GM18498 (cell line): ENCODE results near the gene ZSWIM5.
"Not testable (repeated sequence)": the region's sequence is repeated elsewhere in the genome, so short reads cannot be mapped to it uniquely, and the experiment has no call there.

Experiments
- ATAC-seq: cut with Tn5 transposase; IDR thresholded peaks from one replicate; pipeline ENCODE4 v1.9.1; 2021; ENCODE audit warnings: mild to moderate bottlenecking, moderate library complexity; ENCODE audit not compliant: unreplicated experiment

ZSWIM5 gene

GRCh38 chr1:45097944-45098343, 108.5 kb downstream of the ZSWIM5 start:
- no peak for ATAC-seq

GRCh38 chr1:45097079-45097478, 109.3 kb downstream of the ZSWIM5 start:
- ATAC-seq, result no peak

GRCh38 chr1:45095450-45095849, 111.0 kb downstream of the ZSWIM5 start:
- ATAC-seq, result no peak

DNA sequence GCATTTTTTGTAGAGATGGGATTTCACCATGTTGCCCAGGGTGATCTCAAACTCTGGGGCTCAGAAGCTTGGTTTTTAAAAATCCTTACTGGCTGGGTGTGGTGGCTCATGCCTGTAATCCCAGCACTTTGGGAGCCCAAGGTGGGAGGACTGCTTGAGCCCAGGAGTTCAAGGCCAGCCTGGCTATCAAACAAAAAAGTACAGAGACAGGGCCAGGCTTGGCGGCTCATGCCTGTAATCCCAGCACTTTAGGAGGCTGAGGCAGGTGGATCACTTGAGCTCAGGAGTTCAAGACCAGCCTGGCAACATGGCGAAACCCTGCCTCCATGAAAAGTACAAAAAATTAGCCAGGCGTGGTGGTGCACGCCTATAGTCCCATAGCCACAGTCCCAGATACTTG, 112.0 kb downstream of the ZSWIM5 start:
- not testable (repeated sequence) for ATAC-seq

- ATAC-seq, result no peak
Measured at GRCh38 chr1:45093334-45093733, 113.1 kb downstream of the ZSWIM5 start.

- no peak for ATAC-seq
Measured at GRCh38 chr1:45089711-45090110, 116.7 kb downstream of the ZSWIM5 start.

DNA sequence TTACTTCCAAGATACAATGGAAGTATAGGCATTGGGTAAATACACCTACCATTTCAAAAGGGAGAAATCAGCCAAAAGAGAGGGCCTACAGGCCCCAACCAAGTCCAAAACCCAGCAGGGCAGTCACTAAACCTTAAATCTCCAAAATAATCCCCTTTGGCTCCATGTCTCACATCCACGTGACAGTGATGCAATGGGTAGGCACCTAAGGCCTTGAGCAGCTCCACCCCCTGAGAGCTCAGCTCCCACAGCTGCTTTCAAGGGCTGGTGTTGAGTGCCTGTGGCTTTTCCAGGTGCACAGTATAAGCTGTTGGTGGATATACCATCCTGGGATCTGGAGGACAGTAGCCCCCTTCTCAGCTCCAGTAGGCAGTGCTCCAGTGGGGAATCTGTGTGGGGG, 121.8 kb downstream of the ZSWIM5 start:
- no peak for ATAC-seq

GRCh38 chr1:45079533-45079932, 126.9 kb downstream of the ZSWIM5 start:
- ATAC-seq, result no peak

- not testable (repeated sequence) for ATAC-seq
Measured at GRCh38 chr1:45076959-45077358, 129.4 kb downstream of the ZSWIM5 start.

DNA sequence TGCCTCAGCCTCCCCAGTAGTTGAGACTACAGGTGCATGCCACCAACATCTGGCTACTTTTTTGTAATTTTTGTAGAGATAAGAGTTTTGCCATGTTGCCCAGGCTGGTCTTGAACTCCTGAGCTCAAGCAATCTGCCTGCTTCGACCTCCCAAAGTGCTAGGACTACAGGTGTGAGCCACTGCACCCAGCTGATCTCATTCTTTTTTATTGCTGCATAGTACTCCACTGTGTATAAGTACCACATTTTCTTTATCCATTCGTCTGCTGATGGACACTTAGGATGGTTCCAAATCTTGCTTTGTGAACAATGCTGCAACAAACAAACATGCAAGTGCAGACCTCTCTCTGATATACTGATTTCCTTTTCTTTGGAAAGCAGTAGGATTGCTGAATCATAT, 134.8 kb downstream of the ZSWIM5 start:
- no peak for ATAC-seq

GRCh38 chr1:45067806-45068205, 138.6 kb downstream of the ZSWIM5 start:
- no peak for ATAC-seq

DNA sequence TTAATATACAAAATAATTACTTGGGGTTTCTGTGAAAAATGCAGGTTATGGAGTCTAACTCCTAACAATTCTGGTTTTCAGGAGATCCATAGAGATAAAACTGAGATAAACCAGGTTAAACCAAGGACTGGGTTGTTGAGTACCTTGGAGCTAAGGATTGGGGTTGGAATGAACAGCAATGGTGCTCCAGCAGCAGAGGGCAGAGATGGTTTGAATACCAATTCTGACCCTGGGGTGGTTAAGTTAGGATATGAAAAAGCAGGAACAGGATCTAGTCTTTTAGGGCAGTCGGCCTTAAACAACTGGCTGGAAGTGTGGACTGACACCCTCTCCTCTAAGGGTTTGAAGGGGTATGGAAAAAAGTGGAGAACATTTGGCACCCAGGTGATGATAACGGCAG, 141.3 kb downstream of the ZSWIM5 start:
- no peak for ATAC-seq

- not testable (repeated sequence) for ATAC-seq
Measured at GRCh38 chr1:45062463-45062862, 143.9 kb downstream of the ZSWIM5 start.

- ATAC-seq, result no peak
Measured at GRCh38 chr1:45059829-45060228, 146.6 kb downstream of the ZSWIM5 start.

- ATAC-seq, result no peak
Measured at GRCh38 chr1:45057542-45057941, 148.9 kb downstream of the ZSWIM5 start.

DNA sequence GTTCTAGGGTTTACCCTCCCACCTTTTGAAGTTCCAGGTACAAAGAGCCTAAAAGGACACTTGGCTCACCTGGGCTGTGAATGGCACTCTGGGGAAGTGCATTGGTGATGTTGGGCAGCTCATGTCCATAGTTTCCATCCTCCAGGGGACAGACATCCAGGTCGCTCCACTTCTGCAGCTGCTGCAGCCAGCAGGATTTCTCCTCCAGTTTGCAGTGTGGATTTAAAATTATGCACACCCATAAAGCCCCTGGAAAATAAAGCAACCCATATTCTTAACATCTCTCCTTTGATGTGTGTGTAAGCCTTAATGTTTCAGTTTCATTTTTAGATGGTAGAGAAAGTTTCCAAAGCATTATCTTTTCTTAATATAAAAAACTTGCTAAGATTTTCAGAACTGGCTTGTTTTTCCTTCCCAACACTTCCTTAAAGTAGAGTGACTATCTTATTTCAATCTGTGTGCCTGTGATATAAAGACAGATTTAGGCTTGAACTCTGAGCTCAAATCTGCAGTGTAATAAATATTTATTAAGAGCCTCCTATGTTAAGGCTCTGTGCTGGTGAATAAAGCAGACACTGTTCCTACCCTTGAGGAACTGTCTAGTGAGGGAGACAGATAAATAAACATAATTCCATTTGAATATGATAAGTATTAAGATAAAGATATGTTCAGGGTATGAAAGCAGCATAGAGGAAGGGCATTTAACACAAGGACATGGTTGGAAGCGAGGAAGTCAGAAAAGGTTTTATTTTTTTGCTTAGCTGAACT, 155.2 kb downstream of the ZSWIM5 start:
- no peak for ATAC-seq

DNA sequence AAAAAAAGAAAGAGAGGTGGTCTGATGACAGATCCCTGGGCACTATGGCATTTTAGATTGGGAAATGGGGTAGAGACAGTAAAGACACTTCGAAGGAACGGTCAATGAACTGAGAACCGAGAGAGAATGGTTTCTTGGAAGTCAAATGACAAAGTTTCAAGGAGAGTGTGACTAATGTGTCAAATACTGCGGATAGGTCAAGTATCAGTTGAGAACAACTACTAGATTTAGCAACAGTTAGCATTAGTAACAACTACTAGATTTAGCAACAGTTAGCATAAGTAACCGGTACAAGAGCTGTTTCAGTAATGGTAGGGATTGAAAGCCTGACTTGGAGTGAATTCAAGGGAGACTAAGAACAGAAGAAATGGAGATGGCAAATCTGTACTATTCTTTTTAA, 159.4 kb downstream of the ZSWIM5 start:
- no peak for ATAC-seq

DNA sequence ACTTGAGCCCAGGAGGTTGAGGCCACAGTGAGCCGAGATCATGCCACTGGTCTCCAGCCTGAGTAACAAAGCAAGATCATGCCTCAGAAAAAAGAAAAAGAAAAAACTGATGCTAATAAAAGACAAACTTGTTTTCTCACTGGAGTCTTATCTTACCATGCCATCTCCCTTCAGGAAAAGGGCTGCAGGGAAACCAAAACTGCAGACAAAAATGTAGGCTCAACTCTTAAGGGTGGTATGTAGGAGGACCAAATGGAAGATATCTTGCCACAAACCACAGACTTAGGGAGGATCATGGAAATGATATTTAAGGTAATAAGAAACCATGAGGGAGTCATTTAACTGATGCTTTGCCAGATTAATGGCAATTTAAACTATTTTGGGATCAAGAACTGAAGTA, 161.5 kb downstream of the ZSWIM5 start:
- ATAC-seq, result no peak

- ATAC-seq, result no peak
Measured at GRCh38 chr1:45043094-45043493, 163.3 kb downstream of the ZSWIM5 start.

DNA sequence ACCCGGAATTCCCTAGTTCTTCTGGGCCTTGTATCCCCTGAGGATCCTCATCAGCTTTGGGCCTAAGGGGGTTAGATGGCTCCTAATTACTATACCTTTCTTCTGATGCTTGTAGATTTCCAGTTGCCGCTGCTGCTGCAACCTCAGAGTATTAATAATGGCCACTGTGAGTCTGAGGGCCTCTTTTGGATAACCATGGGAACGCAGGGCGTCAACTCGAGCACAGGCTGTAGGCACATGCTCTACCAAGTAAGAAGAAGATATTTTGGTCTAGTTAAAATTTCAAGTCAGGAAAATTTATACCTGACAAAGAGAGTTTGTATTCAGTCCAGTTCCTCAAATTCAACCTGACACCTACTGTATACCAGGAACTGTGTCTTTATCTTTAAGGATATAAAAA, 166.1 kb downstream of the ZSWIM5 start:
- no peak for ATAC-seq

DNA sequence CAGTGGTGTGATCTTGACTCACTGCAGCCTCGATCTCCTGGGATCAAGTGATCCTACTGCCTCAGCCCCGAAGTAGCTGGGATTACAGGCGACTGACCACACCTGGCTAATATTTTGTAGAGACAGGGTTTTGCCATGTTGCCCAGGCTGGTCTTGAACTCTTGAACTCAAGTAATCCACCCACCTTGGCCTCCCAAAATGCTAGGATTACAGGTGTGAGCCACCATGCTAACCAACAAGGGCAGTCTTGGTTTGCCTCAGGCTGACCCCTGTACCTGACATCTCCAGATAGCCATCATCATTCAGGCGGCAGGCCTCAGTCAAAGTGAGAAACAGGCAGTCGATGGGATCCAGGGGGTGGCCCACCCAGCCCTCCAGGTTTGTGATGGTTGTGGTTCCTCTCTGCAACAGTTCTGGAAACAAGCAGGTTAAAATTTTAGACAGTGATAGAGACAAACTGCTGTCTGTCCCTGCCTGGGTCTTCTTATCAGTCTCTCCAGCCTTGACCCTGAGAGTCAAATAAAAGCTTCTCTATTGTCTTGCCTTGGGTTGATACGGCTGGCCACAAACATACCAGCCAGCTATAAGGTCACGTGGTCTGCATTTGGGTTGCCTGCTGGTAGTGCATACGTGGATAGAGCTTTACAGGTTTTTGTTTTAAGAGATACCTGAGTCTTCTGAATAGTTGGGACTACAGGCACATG, 167.6 kb downstream of the ZSWIM5 start:
- ATAC-seq, result no peak

DNA sequence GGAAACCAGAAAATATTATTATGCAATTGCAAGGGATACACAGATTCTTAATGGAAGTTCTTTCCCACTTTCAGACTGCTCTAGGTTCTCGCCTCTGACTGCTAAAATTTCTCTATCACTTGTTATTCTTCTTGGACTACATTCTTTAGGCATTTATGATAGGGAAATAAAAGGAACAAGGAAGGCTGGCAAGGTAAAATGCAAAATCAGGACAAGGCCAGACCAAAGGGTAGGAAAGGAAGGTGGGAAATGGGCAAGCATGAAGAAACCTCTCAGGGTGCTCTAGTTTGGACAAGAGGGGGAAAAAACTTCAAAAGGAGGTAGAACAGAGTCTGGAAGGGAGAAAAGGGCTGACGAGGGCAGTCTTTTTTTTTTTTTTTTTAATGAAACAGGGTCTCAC, 168.2 kb downstream of the ZSWIM5 start:
- ATAC-seq, result no peak
